HCT116 (cell line): ENCODE measurements around the gene TMEM82.

Source experiments
- CEBPB ChIP-seq: IDR thresholded peaks from 2 replicates; pipeline ENCODE4 v1.6.1; 2012; ENCODE audit warnings: low read depth
- EZH2 ChIP-seq: fragments of 200-600 bp; sonication (generic); IDR thresholded peaks from 2 replicates; pipeline ENCODE4 v1.6.1; 2017; ENCODE audit warnings: antibody characterized with exemption, mixed run types
- EZH2phosphoT487 ChIP-seq: fragments of 200-600 bp; IDR thresholded peaks from 2 replicates; pipeline ENCODE4 v1.6.1; 2018; ENCODE audit warnings: antibody characterized with exemption, borderline replicate concordance
- FOSL1 ChIP-seq: IDR thresholded peaks from 2 replicates; pipeline ENCODE4 v1.6.1; 2012; ENCODE audit warnings: low read depth
- JUND ChIP-seq: IDR thresholded peaks from 2 replicates; pipeline ENCODE4 v1.6.1; 2012
- POLR2A ChIP-seq: IDR thresholded peaks from 2 replicates; pipeline ENCODE4 v1.7.0; 2011; ENCODE audit warnings: borderline replicate concordance; ENCODE audit not compliant: insufficient read depth, insufficient read length; ENCODE audit errors: extremely low read depth
- RAD21 ChIP-seq: IDR thresholded peaks from 2 replicates; pipeline ENCODE4 v1.6.1; 2012; ENCODE audit warnings: low read depth, mild to moderate bottlenecking
- SRF ChIP-seq: IDR thresholded peaks from 2 replicates; pipeline ENCODE4 v1.6.1; 2012; ENCODE audit warnings: low read depth
- YY1 ChIP-seq: IDR thresholded peaks from 2 replicates; pipeline ENCODE4 v1.6.1; 2011; ENCODE audit warnings: low read length, low read depth, moderate library complexity, mild to moderate bottlenecking; ENCODE audit not compliant: insufficient replicate concordance; ENCODE audit errors: extremely low read depth
- TF ChIP-seq, protein P1 (sequence below), 3 experiments: fragments of 200-600 bp in 1 of 3; sonication (generic) in 1 of 3; IDR thresholded peaks in 2 of 3; conservative IDR thresholded peaks in 1 of 3; 2 replicates each; pipeline ENCODE4 v1.5.1; 2012 to 2017; ENCODE audit warnings: low read depth in 2 of 3, low read length in 2 of 3, antibody characterized with exemption in 1 of 3, borderline replicate concordance in 1 of 3, control low read depth in 1 of 3, mild to moderate bottlenecking in 1 of 3, mixed read lengths in 1 of 3, mixed run types in 1 of 3, moderate library complexity in 1 of 3; ENCODE audit not compliant: insufficient read depth in 1 of 3
- TF ChIP-seq, protein P2 (sequence below): IDR thresholded peaks from 2 replicates; pipeline ENCODE4 v1.6.1; 2012

GRCh38 chr1:15758343-15758931, 16.1 kb downstream of the TMEM82 start, which contains the start of gene FBLIM1:
- TF ChIP-seq, protein P1, sequence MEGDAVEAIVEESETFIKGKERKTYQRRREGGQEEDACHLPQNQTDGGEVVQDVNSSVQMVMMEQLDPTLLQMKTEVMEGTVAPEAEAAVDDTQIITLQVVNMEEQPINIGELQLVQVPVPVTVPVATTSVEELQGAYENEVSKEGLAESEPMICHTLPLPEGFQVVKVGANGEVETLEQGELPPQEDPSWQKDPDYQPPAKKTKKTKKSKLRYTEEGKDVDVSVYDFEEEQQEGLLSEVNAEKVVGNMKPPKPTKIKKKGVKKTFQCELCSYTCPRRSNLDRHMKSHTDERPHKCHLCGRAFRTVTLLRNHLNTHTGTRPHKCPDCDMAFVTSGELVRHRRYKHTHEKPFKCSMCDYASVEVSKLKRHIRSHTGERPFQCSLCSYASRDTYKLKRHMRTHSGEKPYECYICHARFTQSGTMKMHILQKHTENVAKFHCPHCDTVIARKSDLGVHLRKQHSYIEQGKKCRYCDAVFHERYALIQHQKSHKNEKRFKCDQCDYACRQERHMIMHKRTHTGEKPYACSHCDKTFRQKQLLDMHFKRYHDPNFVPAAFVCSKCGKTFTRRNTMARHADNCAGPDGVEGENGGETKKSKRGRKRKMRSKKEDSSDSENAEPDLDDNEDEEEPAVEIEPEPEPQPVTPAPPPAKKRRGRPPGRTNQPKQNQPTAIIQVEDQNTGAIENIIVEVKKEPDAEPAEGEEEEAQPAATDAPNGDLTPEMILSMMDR (IDR thresholded peaks at IDR 0.05 in 2 of 3, conservative IDR thresholded peaks at IDR 0.05 in 1 of 3; ENCODE audit: borderline replicate concordance in 1 of 3, insufficient read depth in 1 of 3, low read depth in 2 of 3, low read length in 2 of 3) = no peak
- TF ChIP-seq, protein P2, sequence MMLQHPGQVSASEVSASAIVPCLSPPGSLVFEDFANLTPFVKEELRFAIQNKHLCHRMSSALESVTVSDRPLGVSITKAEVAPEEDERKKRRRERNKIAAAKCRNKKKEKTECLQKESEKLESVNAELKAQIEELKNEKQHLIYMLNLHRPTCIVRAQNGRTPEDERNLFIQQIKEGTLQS = no peak
- no peak for TF ChIP-seq FOSL1
- no peak for TF ChIP-seq CEBPB
- TF ChIP-seq JUND = no peak
- no peak for TF ChIP-seq EZH2phosphoT487
- TF ChIP-seq EZH2 = no peak
- TF ChIP-seq YY1 = no peak
- no peak for TF ChIP-seq SRF
- no peak for TF ChIP-seq RAD21
- TF ChIP-seq POLR2A = no peak
